HL-60/S4 (cell line): ENCODE results near the gene SPATA17.

Experiments used
- in situ Hi-C: fragments of 300-500 bp; cut with MboI; formaldehyde crosslinking; loops from 2 replicates; pipeline ENCODE4 v1.14.3; 2022; ENCODE audit warnings: low sequenced_read_pairs

The SPATA17 gene

GRCh38 chr1:217907504-217907903 is 276.4 kb downstream of the SPATA17 start:
- in situ Hi-C loops, result no loop called here

- in situ Hi-C loops, result no loop called here
These were observed 279.1 kb downstream of the SPATA17 start for GRCh38 chr1:217910203-217910602.

GRCh38 chr1:217910791-217911320 is 279.7 kb downstream of the SPATA17 start:
- in situ Hi-C loops, result no loop called here

GRCh38 chr1:217911908-217912307 is 280.8 kb downstream of the SPATA17 start:
- in situ Hi-C loops, result no loop called here

GRCh38 chr1:217917281-217917887 is 286.2 kb downstream of the SPATA17 start:
- in situ Hi-C loops, result no loop called here

GRCh38 chr1:217919683-217920388 is 288.7 kb downstream of the SPATA17 start:
- in situ Hi-C loops, result no loop called here
